BJ (cell line): ENCODE measurements around the gene MTF1. TPM values are rescaled to one million over a fixed set of nuclear protein-coding genes. Genes with fewer than 3 reads are reported as not detected.

Experiments used
- CTCF ChIA-PET: fragments of 350-600 bp; formaldehyde crosslinking; extraction: SDS; loops from one replicate; lab custom pipeline; 2021; ENCODE audit warnings: antibody characterized with exemption, inconsistent platforms; lab: Yijun Ruan, JAX
- POLR2A ChIA-PET: fragments of 300-600 bp; sonication (Branson Sonifier 250); formaldehyde crosslinking; extraction: SDS; loops from one replicate; lab custom pipeline; 2021; ENCODE audit warnings: antibody characterized with exemption; lab: Charles Lee
- DNase-seq: peaks from one replicate; pipeline ENCODE4 v3.0.0-alpha.2; 2011; ENCODE audit warnings: low read depth
- H3K27me3 ChIP-seq: 2 replicates; pipeline ENCODE4 v1.6.0; 2011; ENCODE audit warnings: low read length; ENCODE audit not compliant: control insufficient read depth, insufficient read depth
- H3K36me3 ChIP-seq: 2 replicates; pipeline ENCODE4 v1.5.1; 2011; ENCODE audit warnings: low read length; ENCODE audit not compliant: control insufficient read depth, insufficient read depth
- H3K4me3 ChIP-seq: 2 replicates; pipeline ENCODE4 v1.5.1; 2011; ENCODE audit warnings: low read depth, mild to moderate bottlenecking, control low read depth, low read length
- polyA plus RNA-seq: library from polyadenylated mRNA; depleted of rRNA; stranded (reverse); fragments of >200 nt; gene quantifications from 2 replicates; pipeline ENCODE4 v1.2.3, GENCODE V29; 2011
- TF ChIP-seq, protein P1 (sequence below): IDR thresholded peaks from 2 replicates; pipeline ENCODE4 v1.5.1; 2011; ENCODE audit warnings: low read depth, mild to moderate bottlenecking, control low read depth, inconsistent platforms, low read length, moderate library complexity; ENCODE audit not compliant: insufficient read depth

MTF1 gene
- polyA plus RNA-seq, 1 experiment = 6.9 TPM

DNA sequence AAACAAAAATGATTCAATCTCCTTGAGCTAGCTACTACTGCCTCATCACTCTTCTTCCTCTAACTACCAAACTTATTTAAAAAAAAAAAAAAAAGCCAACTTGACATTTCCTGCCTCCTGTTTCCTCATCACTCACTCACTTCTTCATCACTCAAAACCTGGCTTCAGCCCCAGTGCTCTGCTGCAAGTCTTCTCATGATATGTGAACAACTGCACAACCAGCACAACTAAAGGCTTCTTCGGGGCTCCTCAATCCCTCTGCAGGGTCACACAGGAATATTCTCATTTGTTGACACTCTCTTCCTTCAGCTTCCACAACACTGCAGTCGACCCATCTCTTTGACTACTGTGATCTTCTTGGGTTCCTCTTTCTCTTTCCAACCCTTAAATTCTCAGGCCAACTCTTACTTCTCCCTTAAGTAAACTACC is 7.6 kb downstream of the MTF1 start:
- no peak for DNase-seq
- H3K4me3 ChIP-seq = no peak overlapping the region
- TF ChIP-seq, protein P1, sequence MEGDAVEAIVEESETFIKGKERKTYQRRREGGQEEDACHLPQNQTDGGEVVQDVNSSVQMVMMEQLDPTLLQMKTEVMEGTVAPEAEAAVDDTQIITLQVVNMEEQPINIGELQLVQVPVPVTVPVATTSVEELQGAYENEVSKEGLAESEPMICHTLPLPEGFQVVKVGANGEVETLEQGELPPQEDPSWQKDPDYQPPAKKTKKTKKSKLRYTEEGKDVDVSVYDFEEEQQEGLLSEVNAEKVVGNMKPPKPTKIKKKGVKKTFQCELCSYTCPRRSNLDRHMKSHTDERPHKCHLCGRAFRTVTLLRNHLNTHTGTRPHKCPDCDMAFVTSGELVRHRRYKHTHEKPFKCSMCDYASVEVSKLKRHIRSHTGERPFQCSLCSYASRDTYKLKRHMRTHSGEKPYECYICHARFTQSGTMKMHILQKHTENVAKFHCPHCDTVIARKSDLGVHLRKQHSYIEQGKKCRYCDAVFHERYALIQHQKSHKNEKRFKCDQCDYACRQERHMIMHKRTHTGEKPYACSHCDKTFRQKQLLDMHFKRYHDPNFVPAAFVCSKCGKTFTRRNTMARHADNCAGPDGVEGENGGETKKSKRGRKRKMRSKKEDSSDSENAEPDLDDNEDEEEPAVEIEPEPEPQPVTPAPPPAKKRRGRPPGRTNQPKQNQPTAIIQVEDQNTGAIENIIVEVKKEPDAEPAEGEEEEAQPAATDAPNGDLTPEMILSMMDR = no peak
- CTCF ChIA-PET = interaction anchor here (1.7 kb wide), 1 partner anchor 13 kb away, joined by 7 read pairs; no protein-coding TSS in a partner anchor
- H3K36me3 ChIP-seq = peaks cover 1% of the 10 kb centered on the region
- H3K27me3 ChIP-seq = no peaks in the 10 kb centered on the region
- POLR2A ChIA-PET = no interaction called here

DNA sequence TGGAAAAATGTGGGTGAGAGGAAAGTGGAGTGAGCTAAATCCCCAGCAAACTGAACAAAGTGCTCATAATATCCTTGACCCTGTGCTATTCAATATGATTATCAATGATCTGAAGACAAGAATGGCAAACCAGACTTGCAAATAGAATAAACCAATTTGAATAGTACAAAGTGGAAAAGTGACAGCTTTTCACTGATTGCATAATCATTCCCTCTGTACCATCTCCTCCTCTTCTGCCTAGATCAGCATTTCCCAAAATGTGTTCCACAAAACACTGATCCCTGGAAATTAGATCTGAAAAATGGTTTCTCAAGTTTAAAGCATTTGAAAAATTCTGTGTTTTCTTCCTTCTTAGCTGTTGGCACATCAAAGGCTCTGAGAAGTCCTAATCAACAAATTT is 8.1 kb downstream of the MTF1 start:
- DNase-seq = no peak
- peaks cover 1% of the 10 kb centered on the region for H3K36me3 ChIP-seq
- no peak overlapping the region for H3K4me3 ChIP-seq
- H3K27me3 ChIP-seq = no peaks in the 10 kb centered on the region
- TF ChIP-seq, protein P1 = no peak
- ChIA-PET POLR2A (no interaction called here), CTCF (interaction anchor here (1.7 to 2.2 kb wide), 3 partner anchors 8 to 12 kb away, joined by 7 to 9 read pairs (median 8); partner anchors contain the start of gene MTF1)

DNA sequence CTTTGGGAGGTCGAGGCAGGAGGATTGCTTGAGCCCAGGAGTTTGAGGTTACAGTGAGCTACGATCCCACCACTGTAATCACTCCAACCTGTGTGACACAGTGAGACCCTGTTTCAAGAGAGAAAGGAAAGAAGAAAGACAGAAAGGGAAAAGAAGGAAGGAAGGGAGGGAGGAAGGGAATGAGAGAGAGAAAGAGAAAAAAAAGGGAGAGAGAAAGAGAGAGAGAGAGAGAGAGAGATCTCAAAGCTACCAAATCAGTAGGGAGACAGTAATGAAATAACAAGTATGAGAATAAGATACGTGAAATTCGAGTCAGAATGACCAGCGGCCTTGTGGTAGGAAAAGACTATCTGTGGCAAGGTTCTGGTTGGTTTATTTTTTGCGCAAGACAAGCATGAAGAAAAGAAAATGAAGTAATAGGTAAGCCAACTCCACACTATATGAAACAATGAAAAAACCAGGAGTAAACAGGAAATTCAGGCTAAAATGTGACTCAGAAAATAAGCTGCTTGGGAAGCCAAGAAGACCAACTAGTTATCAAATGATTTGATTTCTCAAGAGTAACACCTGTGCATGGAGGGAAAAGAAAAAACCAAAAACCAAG is 8.9 kb downstream of the MTF1 start:
- DNase-seq = no peak
- TF ChIP-seq, protein P1 = no peak
- ChIA-PET CTCF (interaction anchor here (0.6 to 2.2 kb wide), 5 partner anchors 9 to 505 kb away, joined by 3 to 9 read pairs (median 7); partner anchors contain the start of gene MTF1), POLR2A (no interaction called here)
- Histone ChIP-seq H3K36me3 (peaks cover 1% of the 10 kb centered on the region), H3K4me3 (no peak overlapping the region), H3K27me3 (no peaks in the 10 kb centered on the region)

DNA sequence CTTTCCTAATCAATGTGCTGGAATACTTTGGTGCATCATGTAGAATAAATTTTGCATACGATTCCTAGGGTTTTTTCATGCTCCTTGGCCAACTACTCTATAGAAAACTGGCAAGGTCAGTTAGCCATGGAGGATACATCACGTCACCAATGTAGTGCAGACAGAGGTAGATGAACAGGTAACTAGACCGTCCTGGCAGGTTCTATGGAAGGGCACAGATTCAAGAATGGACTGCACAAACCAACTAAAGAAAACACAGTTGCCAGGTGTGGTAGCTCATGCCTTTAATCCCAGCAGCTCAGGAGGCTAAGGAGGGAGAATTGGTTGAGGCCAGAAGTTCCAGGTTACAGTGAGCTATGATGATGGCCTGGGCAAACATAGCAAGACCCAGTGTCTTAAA is 9.9 kb downstream of the MTF1 start:
- CTCF ChIA-PET = interaction anchor here (0.6 to 2.2 kb wide), 3 partner anchors 10 to 133 kb away, joined by 3 to 9 read pairs (median 8); partner anchors contain the start of gene MTF1
- POLR2A ChIA-PET = no interaction called here

More for the DNA sequence above, 9.9 kb downstream of the MTF1 start:
- Histone ChIP-seq H3K27me3 (no peaks in the 10 kb centered on the region), H3K36me3 (peaks cover 1% of the 10 kb centered on the region), H3K4me3 (no peak overlapping the region)
- TF ChIP-seq, protein P1 = no peak
- no peak for DNase-seq
